ENCODE measurements around the gene CERS6. TPM values are rescaled to one million over a fixed set of nuclear protein-coding genes. Genes with fewer than 3 reads are reported as not detected.

CERS6 gene
- total and polyA plus RNA-seq, 10 donors = 2.5 to 22.3 (median 12.8) TPM

- intact Hi-C loops (cut with DNase I; ENCODE audit: low total_unique reads) = no loop called here
- Histone ChIP-seq H3K36me3 (no peaks in the 10 kb centered on the region), H3K4me3 (no peak overlapping the region), H3K27ac (no peak overlapping the region), H3K27me3 (replicated peaks in 1 of 7) (no peaks in the 10 kb centered on the region), H3K9me3 (peaks cover 0 to 5% (median 0%) of the 10 kb centered on the region in 8 donors), H3K4me1 (peaks cover 0 to 17% (median 3%) of the 10 kb centered on the region in 6 donors)
- DNase-seq = no peak
- TF ChIP-seq CTCF (IDR thresholded peaks at IDR 0.05 in 8 of 11, conservative IDR thresholded peaks at IDR 0.05 in 3 of 11) (no peak), POLR2AphosphoS5 (IDR thresholded peaks at IDR 0.05) (no peak)
- 82 to 97% (median 90%) methylated on average over 6 of the region's 6 CpGs for WGBS, 5 donors
Measured at GRCh38 chr2:168642873-168643272, 186.8 kb downstream of the CERS6 start.

GRCh38 chr2:168643979-168644378 lies 187.9 kb downstream of the CERS6 start:
- Histone ChIP-seq H3K4me3 (no peak overlapping the region), H3K27me3 (replicated peaks in 1 of 7) (no peaks in the 10 kb centered on the region), H3K27ac (no peak overlapping the region), H3K36me3 (no peaks in the 10 kb centered on the region), H3K4me1 (peaks cover 0 to 19% (median 4%) of the 10 kb centered on the region in 6 donors), H3K9me3 (peaks cover 0 to 5% (median 0%) of the 10 kb centered on the region in 8 donors)
- no peak for DNase-seq
- no peak for TF ChIP-seq CTCF (IDR thresholded peaks at IDR 0.05 in 8 of 11, conservative IDR thresholded peaks at IDR 0.05 in 3 of 11)
- no peak for TF ChIP-seq POLR2A (IDR thresholded peaks at IDR 0.05)
- no peak for TF ChIP-seq POLR2AphosphoS5 (IDR thresholded peaks at IDR 0.05)
- intact Hi-C loops (cut with DNase I; ENCODE audit: low total_unique reads) = no loop called here
- WGBS, 5 donors = 88 to 97% (median 96%) methylated on average over 1 of the region's 1 CpG

- 54 to 77% (median 63%) methylated on average over 2 of the region's 2 CpGs for WGBS, 5 donors
Measured at GRCh38 chr2:168645696-168646338, 189.7 kb downstream of the CERS6 start.

More at GRCh38 chr2:168645696-168646338, 189.7 kb downstream of the CERS6 start:
- H3K27me3 ChIP-seq (replicated peaks in 1 of 7) = no peaks in the 10 kb centered on the region
- H3K27ac ChIP-seq = no peak overlapping the region
- no peaks in the 10 kb centered on the region for H3K36me3 ChIP-seq
- H3K4me1 ChIP-seq = peaks cover 0 to 17% (median 4%) of the 10 kb centered on the region in 6 donors
- no peak for TF ChIP-seq CTCF (IDR thresholded peaks at IDR 0.05 in 8 of 11, conservative IDR thresholded peaks at IDR 0.05 in 3 of 11)
- no peak for TF ChIP-seq POLR2A (IDR thresholded peaks at IDR 0.05)
- TF ChIP-seq POLR2AphosphoS5 (IDR thresholded peaks at IDR 0.05) = no peak
- H3K4me3 ChIP-seq = no peak overlapping the region
- intact Hi-C loops (cut with DNase I; ENCODE audit: low total_unique reads) = no loop called here
- DNase-seq = no peak
- peaks cover 0 to 5% (median 0%) of the 10 kb centered on the region in 8 donors for H3K9me3 ChIP-seq

Data from spleen (tissue), 11 donors.